IMR-90 (cell line): Measurements from ENCODE around the gene AGPAT1. TPM values are rescaled to one million over a fixed set of nuclear protein-coding genes. Genes with fewer than 3 reads are reported as not detected.
A peak's percentile ranks its signal among the peaks of the same experiment; 100 is the strongest.
"Not testable (repeated sequence)": the region's sequence is repeated elsewhere in the genome, so short reads cannot be mapped to it uniquely, and the experiment has no call there.

Experiments
- ATAC-seq: fragments of 200-7000 bp; cut with Tn5 transposase; 2 replicates; pipeline ENCODE4 v1.9.1; 2020; ENCODE audit warnings: low read depth, mild to moderate bottlenecking, moderate library complexity
- BruUV-seq: library from RNA; stranded (reverse); fragments of 400-500 nt; replicated peaks from 2 replicates; lab custom pipeline; 2021; lab: Mats Ljungman, UMichigan
- CTCF ChIA-PET: fragments of 300-600 bp; formaldehyde crosslinking; extraction: SDS; loops from one replicate; lab custom pipeline; 2021; ENCODE audit warnings: antibody characterized with exemption; lab: Yijun Ruan, JAX
- POLR2A ChIA-PET: fragments of 300-600 bp; sonication (Branson Sonifier 250); formaldehyde crosslinking; loops from one replicate; lab custom pipeline; 2022; ENCODE audit warnings: antibody characterized with exemption; ENCODE audit not compliant: unreplicated experiment; lab: Charles Lee
- DNase-seq: peaks from one replicate; pipeline ENCODE4 v3.0.0; 2013
- H2AFZ ChIP-seq: replicated peaks from 2 replicates; pipeline ENCODE3; 2013; ENCODE audit warnings: low read length, mild to moderate bottlenecking; ENCODE audit not compliant: poor library complexity
- H2AK5ac ChIP-seq: 2 replicates; pipeline ENCODE4 v1.6.1; 2013; ENCODE audit warnings: low read depth, low read length, inconsistent platforms
- H2AK9ac ChIP-seq: replicated peaks from 2 replicates; pipeline ENCODE3; 2013; ENCODE audit warnings: mild to moderate bottlenecking, low read depth, low read length, moderate library complexity; ENCODE audit not compliant: poor library complexity
- H2BK120ac ChIP-seq: 2 replicates; pipeline ENCODE4 v1.6.1; 2013; ENCODE audit warnings: low read depth, low read length, inconsistent platforms
- H2BK15ac ChIP-seq: 3 replicates; pipeline ENCODE4 v1.6.1; 2013; ENCODE audit warnings: low read depth, low read length, inconsistent platforms
- H2BK20ac ChIP-seq: 2 replicates; pipeline ENCODE4 v1.6.1; 2013; ENCODE audit warnings: low read depth, mild to moderate bottlenecking, inconsistent platforms, low read length, moderate library complexity
- H2BK5ac ChIP-seq: 2 replicates; pipeline ENCODE4 v1.6.1; 2013; ENCODE audit warnings: mild to moderate bottlenecking, low read depth, low read length, inconsistent platforms; ENCODE audit not compliant: poor library complexity, severe bottlenecking
- H3K14ac ChIP-seq: replicated peaks from 2 replicates; pipeline ENCODE4 v1.6.1; 2013; ENCODE audit warnings: low read depth, low read length, inconsistent platforms
- H3K18ac ChIP-seq: 2 replicates; pipeline ENCODE4 v1.6.1; 2013; ENCODE audit warnings: low read depth, low read length, control low read depth
- H3K23ac ChIP-seq: 2 replicates; pipeline ENCODE4 v1.6.1; 2013; ENCODE audit warnings: low read depth, low read length, inconsistent platforms
- H3K27ac ChIP-seq: 2 replicates; pipeline ENCODE4 v1.5.1; 2013; ENCODE audit warnings: mild to moderate bottlenecking, control low read depth, low read length; ENCODE audit not compliant: insufficient read depth
- H3K27me3 ChIP-seq: 2 replicates; pipeline ENCODE4 v1.6.1; 2013; ENCODE audit warnings: low read length; ENCODE audit not compliant: control insufficient read depth, insufficient read depth
- H3K36me3 ChIP-seq: 2 replicates; pipeline ENCODE4 v1.6.1; 2013; ENCODE audit warnings: low read length, mixed read lengths; ENCODE audit not compliant: control insufficient read depth, insufficient read depth
- H3K4ac ChIP-seq: 2 replicates; pipeline ENCODE4 v1.6.1; 2013; ENCODE audit warnings: low read depth, low read length, inconsistent platforms
- H3K4me1 ChIP-seq: 2 replicates; pipeline ENCODE4 v1.6.1; 2013; ENCODE audit warnings: low read length, mixed read lengths; ENCODE audit not compliant: control insufficient read depth, insufficient read depth
- H3K4me2 ChIP-seq: 2 replicates; pipeline ENCODE4 v1.6.1; 2013; ENCODE audit warnings: low read depth, mild to moderate bottlenecking, control low read depth, low read length, moderate library complexity
- H3K4me3 ChIP-seq: 2 replicates; pipeline ENCODE4 v1.5.1; 2013; ENCODE audit warnings: low read depth, mild to moderate bottlenecking, control low read depth, low read length, moderate library complexity; ENCODE audit not compliant: insufficient read depth
- H3K56ac ChIP-seq: 2 replicates; pipeline ENCODE4 v1.6.1; 2013; ENCODE audit warnings: low read length, inconsistent platforms; ENCODE audit not compliant: insufficient read depth; ENCODE audit errors: extremely low read depth
- H3K79me1 ChIP-seq, 2 experiments: 2 replicates each; pipeline ENCODE4 v1.6.1; 2013; ENCODE audit warnings: low read length in 2 of 2, inconsistent platforms in 1 of 2, low read depth in 1 of 2
- H3K9ac ChIP-seq: 2 replicates; pipeline ENCODE4 v1.6.1; 2013; ENCODE audit warnings: low read depth, low read length, control low read depth
- H3K9me1 ChIP-seq: 2 replicates; pipeline ENCODE4 v1.6.1; 2013; ENCODE audit warnings: low read length, inconsistent platforms; ENCODE audit not compliant: insufficient read depth
- H3K9me3 ChIP-seq: 2 replicates; pipeline ENCODE4 v1.6.1; 2013; ENCODE audit warnings: low read length; ENCODE audit not compliant: control insufficient read depth, insufficient read depth
- H4K20me1 ChIP-seq: 2 replicates; pipeline ENCODE4 v1.6.1; 2013; ENCODE audit warnings: low read length, inconsistent platforms; ENCODE audit not compliant: insufficient read depth
- H4K5ac ChIP-seq: 2 replicates; pipeline ENCODE4 v1.6.1; 2013; ENCODE audit warnings: mild to moderate bottlenecking, low read depth, low read length, control low read depth
- H4K8ac ChIP-seq, 2 experiments: 2 replicates each; pipeline ENCODE4 v1.6.1; 2013; ENCODE audit warnings: low read depth in 2 of 2, low read length in 2 of 2, control low read depth in 1 of 2, inconsistent platforms in 1 of 2
- H4K91ac ChIP-seq: 2 replicates; pipeline ENCODE4 v1.6.1; 2013; ENCODE audit warnings: low read depth, low read length, inconsistent platforms; ENCODE audit not compliant: insufficient read depth
- CEBPB ChIP-seq: IDR thresholded peaks from 2 replicates; pipeline ENCODE4 v1.6.1; 2012; ENCODE audit warnings: low read depth, low read length, improper control_type of control experiment
- CHD1 ChIP-seq: IDR thresholded peaks from 2 replicates; pipeline ENCODE4 v1.6.1; 2012; ENCODE audit warnings: low read depth, low read length, improper control_type of control experiment
- MAZ ChIP-seq: IDR thresholded peaks from 2 replicates; pipeline ENCODE4 v1.6.1; 2012; ENCODE audit warnings: low read depth, mild to moderate bottlenecking, low read length, improper control_type of control experiment, moderate library complexity, borderline replicate concordance
- NFE2L2 ChIP-seq: fragments of 150-350 bp; IDR thresholded peaks from 2 replicates; pipeline ENCODE4 v1.6.1; 2016; ENCODE audit warnings: low read depth, mild to moderate bottlenecking, low read length
- POLR2A ChIP-seq: IDR thresholded peaks from 2 replicates; pipeline ENCODE4 v1.6.1; 2012; ENCODE audit warnings: mild to moderate bottlenecking, low read depth, low read length
- WGBS, 2 experiments: methylation state at CpG; one replicate each; pipeline versions ENCODE4 v1.1.5 to v1.1.7; 2013; ENCODE audit warnings: missing lambda C conversion rate in 2 of 2; ENCODE audit not compliant: insufficient read length in 1 of 2; ENCODE audit errors: extremely low coverage in 2 of 2; 5-methylcytosine and 5-hydroxymethylcytosine counted together
- dilution Hi-C: fragments of 300-500 bp; cut with HindIII; formaldehyde crosslinking; loops from one replicate; pipeline ENCODE4 v1.14.3; 2018; ENCODE audit warnings: low sequenced_read_pairs; ENCODE audit not compliant: unreplicated experiment
- in situ Hi-C: fragments of 300-500 bp; cut with MboI; formaldehyde crosslinking; loops from 3 replicates; pipeline ENCODE4 v1.14.3; 2019; ENCODE audit warnings: low sequenced_read_pairs, inconsistent platforms, mixed read lengths
- intact Hi-C: fragments of 100-400 bp; cut with micrococcal nuclease; formaldehyde crosslinking; loops from 2 replicates; pipeline ENCODE4 v1.10.0; 2022
- polyA plus RNA-seq, 3 experiments: library from polyadenylated mRNA; depleted of rRNA; stranded (reverse); fragments of >200 nt; gene quantifications; 2 replicates each; pipeline ENCODE4 v1.2.3, GENCODE V29; 2012; ENCODE audit warnings: low replicate concordance in 1 of 3
- total RNA-seq: library from RNA; depleted of rRNA; stranded (reverse); fragments of >200 nt; gene quantifications from 2 replicates; pipeline ENCODE4 v1.2.3, GENCODE V29; 2012
- TF ChIP-seq, protein P1 (sequence below): conservative IDR thresholded peaks from 2 replicates; pipeline ENCODE4 v1.5.1; 2012; ENCODE audit warnings: mild to moderate bottlenecking, low read depth, low read length, improper control_type of control experiment

Gene AGPAT1
- total and polyA plus RNA-seq, 2 of the 4 experiments (the other 2 are of a cell fraction) = 27.2 to 116 TPM

DNA sequence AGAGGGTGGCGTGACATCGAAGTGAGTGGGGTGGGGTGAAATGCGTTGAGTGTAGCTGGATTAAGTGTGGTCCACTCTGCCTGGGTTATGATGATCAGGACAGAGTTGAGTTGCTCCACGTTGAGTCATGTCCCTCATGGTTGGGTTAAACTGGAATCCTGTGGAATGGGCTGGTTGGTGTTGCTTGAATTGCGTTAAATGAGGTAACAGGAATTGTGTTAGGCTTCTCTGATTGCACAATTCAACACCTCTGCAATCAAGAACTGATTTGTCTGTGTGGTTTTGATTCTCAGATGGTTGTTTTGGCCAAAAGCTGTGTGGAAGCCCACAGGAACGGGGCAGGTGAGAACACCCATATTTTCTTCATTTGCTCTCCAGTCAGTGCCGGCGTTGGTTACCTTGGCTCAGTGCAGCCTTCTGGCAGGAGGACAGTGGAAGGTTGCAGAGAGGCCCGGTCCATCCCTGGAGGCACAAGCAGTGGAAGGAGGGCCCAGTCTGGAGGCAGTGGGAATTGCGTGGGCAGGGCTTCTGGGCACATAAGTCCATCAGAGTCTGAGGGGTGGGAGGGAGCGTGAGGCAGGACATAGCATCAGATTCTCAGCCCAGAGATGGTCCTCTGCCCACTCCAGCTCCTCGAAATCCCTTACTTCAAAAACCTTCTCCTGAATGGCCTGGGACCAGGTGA is 36.3 kb upstream of the AGPAT1 start:
- no peak for DNase-seq
- WGBS, 2 experiments = 95% methylated on average over 4 of the region's 12 CpGs; no CpG with 5 or more reads in 1 of the 2 experiments
- Histone ChIP-seq H3K14ac (no peak overlapping the region), H2BK5ac (no peak overlapping the region), H3K4me1 (no peaks in the 10 kb centered on the region), H4K20me1 (no peaks in the 10 kb centered on the region), H4K91ac (no peak overlapping the region), H4K5ac (no peak overlapping the region), H3K4me3 (no peak overlapping the region), H3K9me1 (no peaks in the 10 kb centered on the region), H2AFZ (no peak overlapping the region), H2BK20ac (no peak overlapping the region), H3K36me3 (no peaks in the 10 kb centered on the region), H2BK120ac (no peak overlapping the region), H3K9me3 (no peaks in the 10 kb centered on the region), H3K27ac (no peak overlapping the region), H3K9ac (no peak overlapping the region), H3K18ac (no peak overlapping the region), H3K56ac (no peak overlapping the region), H2AK5ac (no peak overlapping the region), H3K4ac (no peak overlapping the region), H3K23ac (no peak overlapping the region), H2BK15ac (no peak overlapping the region), H2AK9ac (no peak overlapping the region), H3K27me3 (peaks cover 11% of the 10 kb centered on the region; the same call in 1 of the 2 replicates), H3K79me1 (no peaks in the 10 kb centered on the region), H4K8ac (no peak overlapping the region), H3K4me2 (no peak overlapping the region)
- no peak for ATAC-seq
- in situ Hi-C loops = no loop called here
- BruUV-seq = no TSS peak
- dilution Hi-C loops = no loop called here
- TF ChIP-seq CEBPB = peak; percentile 62
- TF ChIP-seq, protein P1, sequence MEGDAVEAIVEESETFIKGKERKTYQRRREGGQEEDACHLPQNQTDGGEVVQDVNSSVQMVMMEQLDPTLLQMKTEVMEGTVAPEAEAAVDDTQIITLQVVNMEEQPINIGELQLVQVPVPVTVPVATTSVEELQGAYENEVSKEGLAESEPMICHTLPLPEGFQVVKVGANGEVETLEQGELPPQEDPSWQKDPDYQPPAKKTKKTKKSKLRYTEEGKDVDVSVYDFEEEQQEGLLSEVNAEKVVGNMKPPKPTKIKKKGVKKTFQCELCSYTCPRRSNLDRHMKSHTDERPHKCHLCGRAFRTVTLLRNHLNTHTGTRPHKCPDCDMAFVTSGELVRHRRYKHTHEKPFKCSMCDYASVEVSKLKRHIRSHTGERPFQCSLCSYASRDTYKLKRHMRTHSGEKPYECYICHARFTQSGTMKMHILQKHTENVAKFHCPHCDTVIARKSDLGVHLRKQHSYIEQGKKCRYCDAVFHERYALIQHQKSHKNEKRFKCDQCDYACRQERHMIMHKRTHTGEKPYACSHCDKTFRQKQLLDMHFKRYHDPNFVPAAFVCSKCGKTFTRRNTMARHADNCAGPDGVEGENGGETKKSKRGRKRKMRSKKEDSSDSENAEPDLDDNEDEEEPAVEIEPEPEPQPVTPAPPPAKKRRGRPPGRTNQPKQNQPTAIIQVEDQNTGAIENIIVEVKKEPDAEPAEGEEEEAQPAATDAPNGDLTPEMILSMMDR = no peak
- TF ChIP-seq NFE2L2 = no peak
- TF ChIP-seq CHD1 = no peak
- TF ChIP-seq POLR2A = no peak
- no peak for TF ChIP-seq MAZ
- intact Hi-C loops = no loop called here
- POLR2A ChIA-PET = no interaction called here
- CTCF ChIA-PET = interaction anchor here (1.1 kb wide), 1 partner anchor 157 kb away, joined by 3 read pairs; no protein-coding TSS in a partner anchor

DNA sequence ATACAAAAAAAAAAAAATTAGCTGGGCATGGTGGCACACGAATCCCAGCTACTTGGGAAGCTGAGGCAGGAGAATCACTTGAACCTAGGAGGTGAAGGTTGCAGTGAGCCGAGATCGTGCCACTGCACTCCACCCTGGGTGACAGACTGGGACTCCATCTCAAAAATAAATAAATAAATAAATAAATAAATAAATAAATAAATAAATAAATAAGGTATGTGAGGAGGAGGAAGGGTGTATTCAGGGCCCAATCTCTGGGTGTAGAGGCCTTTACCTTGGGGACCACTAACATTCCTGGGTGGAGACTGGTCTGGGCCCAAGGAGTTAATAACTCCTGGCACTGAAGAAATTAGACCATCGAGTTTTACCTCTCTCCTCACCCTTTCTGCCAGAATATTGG is 35.5 kb upstream of the AGPAT1 start:
- H3K9me3 ChIP-seq, H3K4me3 ChIP-seq, intact Hi-C loops, H4K20me1 ChIP-seq, H3K4me1 ChIP-seq, DNase-seq, H3K4ac ChIP-seq, H3K18ac ChIP-seq, H3K23ac ChIP-seq, H3K9me1 ChIP-seq, H2BK15ac ChIP-seq, dilution Hi-C loops, H3K14ac ChIP-seq, H3K56ac ChIP-seq, H2BK5ac ChIP-seq, H2BK120ac ChIP-seq, ATAC-seq, H3K36me3 ChIP-seq, H3K27ac ChIP-seq, H2AFZ ChIP-seq, H2AK9ac ChIP-seq, H4K8ac ChIP-seq, H2AK5ac ChIP-seq, H3K9ac ChIP-seq, H4K91ac ChIP-seq, BruUV-seq, H2BK20ac ChIP-seq, H3K27me3 ChIP-seq, H3K4me2 ChIP-seq, H3K79me1 ChIP-seq, in situ Hi-C loops, H4K5ac ChIP-seq: not testable (repeated sequence)
- ChIA-PET CTCF (interaction anchor here (1.1 kb wide), 1 partner anchor 158 kb away, joined by 3 read pairs; no protein-coding TSS in a partner anchor), POLR2A (interaction anchor here (0.6 kb wide), 1 partner anchor 82 kb away, joined by 3 read pairs; no protein-coding TSS in a partner anchor)
- WGBS, 2 experiments = no CpG with 5 or more reads among the region's 4 CpGs
